Nephron (organoid): ENCODE data around the gene USP3.
"Not testable (repeated sequence)": the region's sequence is repeated elsewhere in the genome, so short reads cannot be mapped to it uniquely, and the experiment has no call there.

Experiments used
- H3K27ac Mint-ChIP-seq, 3 experiments: 2 replicates each; pipeline ENCODE4 v1.8.0; 2020; ENCODE audit warnings: mixed read lengths in 3 of 3, mild to moderate bottlenecking in 2 of 3, moderate library complexity in 1 of 3
- H3K27me3 Mint-ChIP-seq: 2 replicates; pipeline ENCODE4 v1.8.0; 2021; ENCODE audit warnings: low read depth, mild to moderate bottlenecking, moderate library complexity, mixed read lengths
- H3K36me3 Mint-ChIP-seq: 2 replicates; pipeline ENCODE4 v1.8.0; 2020; ENCODE audit warnings: low read depth, mixed read lengths
- H3K4me1 Mint-ChIP-seq: 2 replicates; pipeline ENCODE4 v1.8.0; 2020; ENCODE audit warnings: mixed read lengths
- H3K4me3 Mint-ChIP-seq, 3 experiments: 2 replicates each; pipeline ENCODE4 v1.8.0; 2020; ENCODE audit warnings: mild to moderate bottlenecking in 3 of 3, mixed read lengths in 3 of 3, moderate library complexity in 2 of 3
- H3K9me3 Mint-ChIP-seq: 2 replicates; pipeline ENCODE4 v1.8.0; 2020; ENCODE audit warnings: mixed read lengths
- TF ChIP-seq, protein P1 (sequence below), 3 experiments: fragments of 200-600 bp; sonication (generic); IDR thresholded peaks; one replicate each; pipeline ENCODE4 v1.5.0; 2021; ENCODE audit warnings: antibody characterized with exemption in 3 of 3; ENCODE audit not compliant: unreplicated experiment in 3 of 3

The USP3 gene

GRCh38 chr15:63615935-63616334, 111.5 kb downstream of the USP3 start:
- Mint-ChIP-seq H3K9me3 (peaks cover 10% of the 10 kb centered on the region), H3K27me3 (peaks cover 4% of the 10 kb centered on the region), H3K36me3 (peaks cover 74% of the 10 kb centered on the region), H3K4me3 (no peak overlapping the region), H3K27ac (peak overlapping the region; percentile 14 to 52 (median 25)), H3K4me1 (peaks cover 26% of the 10 kb centered on the region)
- TF ChIP-seq, protein P1, sequence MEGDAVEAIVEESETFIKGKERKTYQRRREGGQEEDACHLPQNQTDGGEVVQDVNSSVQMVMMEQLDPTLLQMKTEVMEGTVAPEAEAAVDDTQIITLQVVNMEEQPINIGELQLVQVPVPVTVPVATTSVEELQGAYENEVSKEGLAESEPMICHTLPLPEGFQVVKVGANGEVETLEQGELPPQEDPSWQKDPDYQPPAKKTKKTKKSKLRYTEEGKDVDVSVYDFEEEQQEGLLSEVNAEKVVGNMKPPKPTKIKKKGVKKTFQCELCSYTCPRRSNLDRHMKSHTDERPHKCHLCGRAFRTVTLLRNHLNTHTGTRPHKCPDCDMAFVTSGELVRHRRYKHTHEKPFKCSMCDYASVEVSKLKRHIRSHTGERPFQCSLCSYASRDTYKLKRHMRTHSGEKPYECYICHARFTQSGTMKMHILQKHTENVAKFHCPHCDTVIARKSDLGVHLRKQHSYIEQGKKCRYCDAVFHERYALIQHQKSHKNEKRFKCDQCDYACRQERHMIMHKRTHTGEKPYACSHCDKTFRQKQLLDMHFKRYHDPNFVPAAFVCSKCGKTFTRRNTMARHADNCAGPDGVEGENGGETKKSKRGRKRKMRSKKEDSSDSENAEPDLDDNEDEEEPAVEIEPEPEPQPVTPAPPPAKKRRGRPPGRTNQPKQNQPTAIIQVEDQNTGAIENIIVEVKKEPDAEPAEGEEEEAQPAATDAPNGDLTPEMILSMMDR (IDR thresholded peaks at IDR 0.05; ENCODE audit: unreplicated experiment in 3 of 3): no peak

DNA sequence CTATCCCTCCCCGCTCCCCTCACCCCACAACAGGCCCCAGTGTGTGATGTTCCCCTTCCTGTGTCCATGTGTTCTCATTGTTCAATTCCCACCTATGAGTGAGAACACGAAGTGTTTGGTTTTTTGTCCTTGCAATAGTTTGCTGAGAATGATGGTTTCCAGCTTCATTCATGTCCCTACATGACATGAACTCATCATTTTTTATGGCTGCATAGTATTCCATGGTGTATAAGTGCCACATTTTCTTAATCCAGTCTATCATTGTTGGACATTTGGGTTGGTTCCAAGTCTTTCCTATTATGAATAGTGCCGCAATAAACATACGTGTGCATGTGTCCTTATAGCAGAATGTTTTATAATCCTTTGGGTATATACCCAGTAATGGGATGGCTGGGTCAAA, 112.8 kb downstream of the USP3 start:
- Mint-ChIP-seq H3K27ac (peak overlapping the region in 1 of 3 experiments; percentile 66), H3K9me3 (peaks cover 19% of the 10 kb centered on the region), H3K4me1 (peaks cover 14% of the 10 kb centered on the region), H3K36me3 (peaks cover 74% of the 10 kb centered on the region)
- not testable (repeated sequence) for H3K27me3 Mint-ChIP-seq, H3K4me3 Mint-ChIP-seq

DNA sequence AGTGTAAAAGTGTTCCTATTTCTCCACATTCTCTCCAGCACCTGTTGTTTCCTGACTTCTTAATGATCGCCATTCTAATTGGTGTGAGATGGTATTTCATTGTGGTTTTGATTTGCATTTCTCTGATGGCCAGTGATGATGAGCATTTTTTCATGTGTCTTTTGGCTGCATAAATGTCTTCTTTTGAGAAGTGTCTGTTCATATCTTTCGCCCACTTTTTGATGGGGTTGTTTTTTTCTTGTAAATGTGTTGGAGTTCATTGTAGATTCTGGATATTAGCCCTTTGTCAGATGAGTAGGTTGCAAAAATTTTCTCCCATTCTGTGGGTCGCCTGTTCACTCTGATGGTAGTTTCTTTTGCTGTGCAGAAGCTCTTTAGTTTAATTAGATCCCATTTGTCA, 113.2 kb downstream of the USP3 start:
- not testable (repeated sequence) for H3K27me3 Mint-ChIP-seq, H3K4me3 Mint-ChIP-seq, H3K4me1 Mint-ChIP-seq, H3K27ac Mint-ChIP-seq
- Mint-ChIP-seq H3K36me3 (peaks cover 74% of the 10 kb centered on the region), H3K9me3 (peaks cover 19% of the 10 kb centered on the region)

GRCh38 chr15:63620760-63621159, 116.4 kb downstream of the USP3 start:
- H3K27ac Mint-ChIP-seq, H3K4me3 Mint-ChIP-seq: not testable (repeated sequence)
- peaks cover 19% of the 10 kb centered on the region for H3K9me3 Mint-ChIP-seq

GRCh38 chr15:63623232-63623969, 119.0 kb downstream of the USP3 start:
- H3K9me3 Mint-ChIP-seq: peaks cover 15% of the 10 kb centered on the region
- H3K4me1 Mint-ChIP-seq: no peaks in the 10 kb centered on the region
- TF ChIP-seq, protein P1 (IDR thresholded peaks at IDR 0.05; ENCODE audit: unreplicated experiment in 3 of 3): no peak
- peaks cover 81% of the 10 kb centered on the region for H3K36me3 Mint-ChIP-seq
- no peak overlapping the region for H3K27ac Mint-ChIP-seq
- H3K27me3 Mint-ChIP-seq: no peaks in the 10 kb centered on the region
- no peak overlapping the region for H3K4me3 Mint-ChIP-seq

More at GRCh38 chr15:63620760-63621159, 116.4 kb downstream of the USP3 start:
- not testable (repeated sequence) for H3K4me1 Mint-ChIP-seq, H3K27me3 Mint-ChIP-seq
- peaks cover 78% of the 10 kb centered on the region for H3K36me3 Mint-ChIP-seq

GRCh38 chr15:63626955-63627354, 122.6 kb downstream of the USP3 start:
- Mint-ChIP-seq H3K4me3 (no peak overlapping the region), H3K4me1 (no peaks in the 10 kb centered on the region), H3K36me3 (peaks cover 81% of the 10 kb centered on the region), H3K9me3 (peaks cover under 1% of the 10 kb centered on the region), H3K27ac (no peak overlapping the region), H3K27me3 (no peaks in the 10 kb centered on the region)
- TF ChIP-seq, protein P1 (IDR thresholded peaks at IDR 0.05; ENCODE audit: unreplicated experiment in 3 of 3): no peak

DNA sequence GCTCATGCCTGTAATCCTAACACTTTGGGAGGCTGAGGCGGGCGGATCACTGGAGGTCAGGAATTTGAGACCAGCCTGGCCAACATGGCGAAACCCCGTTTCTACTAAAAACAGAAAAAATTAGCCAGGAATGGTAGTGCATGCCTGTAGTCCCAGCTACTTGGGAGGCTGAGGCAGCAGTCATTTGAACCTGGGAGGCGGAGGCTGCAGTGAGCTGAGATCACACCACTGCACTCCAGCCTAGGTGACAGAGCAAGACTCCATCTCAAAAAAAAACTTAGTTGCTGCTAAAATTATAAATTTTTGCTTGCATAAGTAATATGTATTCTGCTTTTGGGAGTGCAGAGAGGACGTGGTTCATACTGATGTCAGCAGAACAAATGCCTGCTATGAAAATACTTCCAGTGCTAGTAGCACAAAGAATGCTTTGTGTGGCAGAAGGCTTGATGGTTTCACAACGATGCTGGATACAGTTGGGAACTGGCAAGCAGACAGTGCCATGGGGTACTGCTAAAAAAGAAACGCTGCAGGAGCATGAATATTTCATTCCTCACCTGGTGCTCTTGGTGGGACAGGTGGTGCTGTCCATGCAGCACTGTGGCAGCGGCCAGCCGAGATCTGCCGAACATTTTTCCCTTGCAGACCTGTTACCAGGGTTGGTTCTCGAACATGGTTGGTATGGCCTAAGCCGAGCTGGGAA, 123.9 kb downstream of the USP3 start:
- Mint-ChIP-seq H3K4me1 (no peaks in the 10 kb centered on the region), H3K9me3 (no peaks in the 10 kb centered on the region), H3K27ac (no peak overlapping the region), H3K4me3 (no peak overlapping the region), H3K36me3 (peaks cover 78% of the 10 kb centered on the region), H3K27me3 (no peaks in the 10 kb centered on the region)
- TF ChIP-seq, protein P1 (IDR thresholded peaks at IDR 0.05; ENCODE audit: unreplicated experiment in 3 of 3): no peak
